ENCODE data around the gene TM9SF4.

Gene TM9SF4

GRCh38 chr20:32215147-32215546 is 105.6 kb downstream of the TM9SF4 start:
- no peak for TF ChIP-seq POLR2AphosphoS5 (IDR thresholded peaks at IDR 0.05; ENCODE audit: low read depth, low read length)
- TF ChIP-seq TAF1 (IDR thresholded peaks at IDR 0.05; ENCODE audit: borderline replicate concordance, insufficient read depth, low read length): no peak
- no peak for TF ChIP-seq REST (IDR thresholded peaks at IDR 0.05; ENCODE audit: insufficient read depth in 1 of 2, low read depth in 2 of 2, low read length in 2 of 2)
- no peak for TF ChIP-seq SIN3A (IDR thresholded peaks at IDR 0.05; ENCODE audit: borderline replicate concordance, insufficient read depth, low read length)
- no peak for TF ChIP-seq FOXP2 (optimal IDR thresholded peaks at IDR 0.05; ENCODE audit: borderline replicate concordance, extremely low read depth, extremely low read length, insufficient read depth)

DNA sequence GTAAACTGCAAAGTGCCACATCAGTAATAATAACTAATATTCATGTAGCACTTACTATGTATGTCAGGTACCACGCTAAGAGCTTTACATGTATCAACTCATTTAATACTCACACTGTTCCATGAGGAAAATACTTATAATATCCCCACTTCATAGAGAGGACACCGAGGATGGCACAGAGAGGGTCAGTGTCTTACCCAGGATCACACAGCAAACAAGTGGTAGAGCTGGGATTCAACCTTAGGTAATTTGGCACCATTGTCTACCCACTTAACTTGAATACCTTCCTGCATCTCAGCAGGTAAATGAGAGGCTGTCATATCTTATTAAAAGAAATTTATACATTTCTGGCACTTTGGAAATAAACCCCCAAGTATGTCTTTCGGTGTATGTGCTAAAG is 106.2 kb downstream of the TM9SF4 start:
- TF ChIP-seq SIN3A (IDR thresholded peaks at IDR 0.05; ENCODE audit: borderline replicate concordance, insufficient read depth, low read length): no peak
- no peak for TF ChIP-seq TAF1 (IDR thresholded peaks at IDR 0.05; ENCODE audit: borderline replicate concordance, insufficient read depth, low read length)
- TF ChIP-seq FOXP2 (optimal IDR thresholded peaks at IDR 0.05; ENCODE audit: borderline replicate concordance, extremely low read depth, extremely low read length, insufficient read depth): no peak
- TF ChIP-seq REST (IDR thresholded peaks at IDR 0.05; ENCODE audit: insufficient read depth in 1 of 2, low read depth in 2 of 2, low read length in 2 of 2): no peak

DNA sequence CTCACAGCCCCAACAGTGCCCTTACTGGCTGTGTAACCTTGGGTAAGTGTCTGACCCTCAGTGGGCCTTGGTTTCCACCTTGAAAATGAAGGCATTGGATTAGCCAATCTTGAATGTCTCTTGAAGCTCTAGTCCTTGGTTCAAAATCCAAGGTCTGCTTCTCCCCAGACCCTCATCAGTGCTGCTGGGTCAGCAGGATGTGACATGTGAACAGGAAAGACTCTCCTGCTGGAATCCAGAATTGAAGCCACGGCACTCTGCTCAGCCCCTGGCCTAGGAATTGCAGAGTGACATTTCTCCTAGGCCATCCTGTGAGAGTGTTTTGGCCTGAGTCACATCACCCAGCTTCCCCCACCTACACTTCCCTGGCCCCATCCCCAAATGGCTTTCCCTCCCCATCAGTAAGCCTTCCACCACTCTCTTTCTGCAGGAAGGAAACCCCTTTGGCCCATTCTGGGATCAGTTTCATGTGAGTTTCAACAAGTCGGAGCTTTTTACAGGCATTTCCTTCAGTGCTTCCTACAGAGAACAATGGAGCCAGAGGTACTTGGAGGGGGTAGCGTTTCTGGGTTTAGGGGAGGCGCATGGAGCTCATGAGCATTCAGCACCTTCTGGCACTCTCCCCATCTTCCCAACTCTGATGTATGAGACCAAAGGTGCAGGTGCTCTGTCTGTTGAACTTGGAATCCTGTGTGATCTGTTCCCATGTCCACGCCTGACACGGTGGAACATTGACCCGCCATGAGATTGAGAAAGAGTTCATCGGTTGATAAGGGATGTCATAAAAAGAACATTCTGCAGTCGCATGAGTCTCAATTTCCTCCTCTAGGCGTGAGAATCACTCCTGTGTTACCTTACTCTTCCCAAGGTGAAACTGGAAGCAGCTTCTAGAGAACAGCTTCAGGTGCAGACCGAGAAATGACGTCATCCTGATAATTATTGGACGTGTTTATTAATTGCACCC is 106.9 kb downstream of the TM9SF4 start:
- TF ChIP-seq SIN3A (IDR thresholded peaks at IDR 0.05; ENCODE audit: borderline replicate concordance, insufficient read depth, low read length) (no peak), POLR2AphosphoS5 (IDR thresholded peaks at IDR 0.05; ENCODE audit: low read depth, low read length) (no peak), REST (IDR thresholded peaks at IDR 0.05; ENCODE audit: insufficient read depth in 1 of 2, low read depth in 2 of 2, low read length in 2 of 2) (no peak), FOXP2 (optimal IDR thresholded peaks at IDR 0.05; ENCODE audit: borderline replicate concordance, extremely low read depth, extremely low read length, insufficient read depth) (no peak), TAF1 (IDR thresholded peaks at IDR 0.05; ENCODE audit: borderline replicate concordance, insufficient read depth, low read length) (no peak)

Measured in PFSK-1 (cell line).